Amniotic stem cell (primary cell): ENCODE results near the gene GOLGA8S.
"Not testable (repeated sequence)": the region's sequence is repeated elsewhere in the genome, so short reads cannot be mapped to it uniquely, and the experiment has no call there.

Experiments
- DNase-seq: peaks from one replicate; lab custom pipeline; 2025; lab: John Stamatoyannopoulos, UW

The GOLGA8S gene

GRCh38 chr15:23397779-23398178 lies 43.2 kb downstream of the GOLGA8S start:
- no peak for DNase-seq

GRCh38 chr15:23398357-23398756 lies 43.8 kb downstream of the GOLGA8S start:
- DNase-seq: not testable (repeated sequence)

- DNase-seq: not testable (repeated sequence)
Measured at GRCh38 chr15:23399207-23399606, 44.7 kb downstream of the GOLGA8S start.

GRCh38 chr15:23401627-23402026 lies 47.1 kb downstream of the GOLGA8S start:
- DNase-seq: no peak

- no peak for DNase-seq
Measured at GRCh38 chr15:23402140-23402539, 47.6 kb downstream of the GOLGA8S start.

- no peak for DNase-seq
Measured at GRCh38 chr15:23402544-23402943, 48.0 kb downstream of the GOLGA8S start.

- DNase-seq: no peak
Measured at GRCh38 chr15:23403550-23403949, 49.0 kb downstream of the GOLGA8S start.

GRCh38 chr15:23411841-23412240 lies 57.3 kb downstream of the GOLGA8S start:
- no peak for DNase-seq

GRCh38 chr15:23412881-23413600 lies 58.5 kb downstream of the GOLGA8S start:
- not testable (repeated sequence) for DNase-seq
